HCT116 (cell line): Measurements from ENCODE around the gene HIGD2A. TPM values are rescaled to one million over a fixed set of nuclear protein-coding genes. Genes with fewer than 3 reads are reported as not detected.
A peak's percentile ranks its signal among the peaks of the same experiment; 100 is the strongest.

Source experiments
- ATAC-seq: fragments of 200-7000 bp; cut with Tn5 transposase; 2 replicates; pipeline ENCODE4 v1.9.1; 2020; ENCODE audit warnings: mild to moderate bottlenecking, moderate library complexity
- BruUV-seq: library from RNA; stranded (reverse); fragments of 400-500 nt; replicated peaks from 2 replicates; lab custom pipeline; 2021; lab: Mats Ljungman, UMichigan
- CTCF ChIA-PET: fragments of 300-600 bp; sonication (Branson Sonifier 250); formaldehyde crosslinking; loops from one replicate; lab custom pipeline; 2021; ENCODE audit warnings: antibody characterized with exemption; lab: Charles Lee
- POLR2A ChIA-PET: fragments of 300-600, 350-600 bp; sonication (Branson Sonifier 250); formaldehyde crosslinking; loops from one replicate; lab custom pipeline; 2021; ENCODE audit warnings: antibody characterized with exemption; lab: Charles Lee
- RAD21 ChIA-PET, 2 experiments: fragments of 300-600 bp; sonication (Branson Sonifier 250); formaldehyde crosslinking; loops; one replicate each; lab custom pipeline; 2023; ENCODE audit warnings: low total read pairs in 2 of 2; ENCODE audit not compliant: uncharacterized antibody in 2 of 2, unreplicated experiment in 2 of 2, low non-redundant PET in 1 of 2; lab: Charles Lee
- DNase-seq: peaks from one replicate; pipeline ENCODE4 v3.0.0-alpha.2; 2010; ENCODE audit warnings: low read depth, low spot score
- H2AFZ ChIP-seq: fragments of 200-600 bp; shearing (Covaris generic), sonication (generic); 2 replicates; pipeline ENCODE4 v1.6.1; 2017; ENCODE audit warnings: low read depth, mixed run types, mixed read lengths, antibody characterized with exemption, low read length; ENCODE audit not compliant: poor library complexity, severe bottlenecking
- H3K27ac ChIP-seq: 2 replicates; pipeline ENCODE4 v1.5.1; 2012; ENCODE audit warnings: low read depth, low read length
- H3K27me3 ChIP-seq: fragments of 200-600 bp; sonication (generic); 2 replicates; pipeline ENCODE4 v1.6.1; 2016; ENCODE audit warnings: mixed run types, low read length, mixed read lengths; ENCODE audit not compliant: insufficient read depth
- H3K36me3 ChIP-seq, 2 experiments: fragments of 200-500 bp in 1 of 2; fragments of 200-600 bp in 1 of 2; sonication (Bioruptor generic) in 1 of 2; sonication (generic) in 1 of 2; 2 replicates each; pipeline versions ENCODE4 v1.5.1 to v1.6.1; 2014 to 2016; ENCODE audit warnings: low read length in 2 of 2, inconsistent platforms in 1 of 2, mixed read lengths in 1 of 2, mixed run types in 1 of 2; ENCODE audit not compliant: insufficient read depth in 2 of 2, control insufficient read depth in 1 of 2
- H3K4me1 ChIP-seq, 2 experiments: fragments of 200-600 bp in 1 of 2; sonication (generic) in 1 of 2; 2 replicates each; pipeline versions ENCODE4 v1.5.1 to v1.6.1; 2012 to 2017; ENCODE audit warnings: low read length in 2 of 2, inconsistent platforms in 1 of 2, mild to moderate bottlenecking in 1 of 2, mixed read lengths in 1 of 2, mixed run types in 1 of 2, moderate library complexity in 1 of 2; ENCODE audit not compliant: insufficient read depth in 2 of 2, control insufficient read depth in 1 of 2
- H3K4me2 ChIP-seq: fragments of 200-600 bp; sonication (generic); 2 replicates; pipeline ENCODE4 v1.6.1; 2017; ENCODE audit warnings: mixed run types, low read length, mixed read lengths
- H3K4me3 ChIP-seq, 2 experiments: fragments of 200-600 bp in 1 of 2; sonication (generic) in 1 of 2; replicated peaks in 1 of 2; 2 replicates each; pipeline ENCODE4 v1.5.1; 2011 to 2016; ENCODE audit warnings: low read length in 2 of 2, control low read depth in 1 of 2, low read depth in 1 of 2, mild to moderate bottlenecking in 1 of 2, mixed read lengths in 1 of 2, mixed run types in 1 of 2
- H3K79me2 ChIP-seq: fragments of 200-600 bp; sonication (generic); 2 replicates; pipeline ENCODE4 v1.6.1; 2017; ENCODE audit warnings: mild to moderate bottlenecking, mixed run types, low read length, moderate library complexity, mixed read lengths; ENCODE audit not compliant: insufficient read depth
- H3K9ac ChIP-seq: fragments of 200-600 bp; sonication (generic); 2 replicates; pipeline ENCODE4 v1.6.1; 2016; ENCODE audit warnings: low read length, mixed read lengths
- H3K9me2 ChIP-seq: fragments of 200-600 bp; sonication (generic), shearing (Covaris generic); 2 replicates; pipeline ENCODE4 v1.6.1; 2017; ENCODE audit warnings: mixed run types, mild to moderate bottlenecking, moderate library complexity; ENCODE audit not compliant: insufficient read depth
- H3K9me3 ChIP-seq, 2 experiments: fragments of 200-500 bp in 1 of 2; fragments of 200-600 bp in 1 of 2; sonication (Bioruptor generic) in 1 of 2; sonication (generic) in 1 of 2; 2 replicates each; pipeline ENCODE4 v1.6.1; 2014 to 2017; ENCODE audit warnings: low read length in 2 of 2, mixed read lengths in 2 of 2, inconsistent platforms in 1 of 2, low read depth in 1 of 2, mild to moderate bottlenecking in 1 of 2, mixed run types in 1 of 2, moderate library complexity in 1 of 2; ENCODE audit not compliant: control insufficient read depth in 1 of 2, insufficient read depth in 1 of 2
- H4K20me1 ChIP-seq: fragments of 200-600 bp; sonication (generic), shearing (Covaris generic); 2 replicates; pipeline ENCODE4 v1.6.1; 2017; ENCODE audit warnings: mixed run types, mild to moderate bottlenecking, moderate library complexity; ENCODE audit not compliant: insufficient read depth
- ATF3 ChIP-seq: IDR thresholded peaks from 2 replicates; pipeline ENCODE4 v1.6.1; 2012
- EGR1 ChIP-seq: IDR thresholded peaks from 2 replicates; pipeline ENCODE4 v1.6.1; 2012; ENCODE audit warnings: low read depth
- ELF1 ChIP-seq: IDR thresholded peaks from 2 replicates; pipeline ENCODE4 v1.6.1; 2012; ENCODE audit warnings: low read depth, borderline replicate concordance
- EZH2 ChIP-seq: fragments of 200-600 bp; sonication (generic); IDR thresholded peaks from 2 replicates; pipeline ENCODE4 v1.6.1; 2017; ENCODE audit warnings: antibody characterized with exemption, mixed run types
- EZH2phosphoT487 ChIP-seq: fragments of 200-600 bp; IDR thresholded peaks from 2 replicates; pipeline ENCODE4 v1.6.1; 2018; ENCODE audit warnings: antibody characterized with exemption, borderline replicate concordance
- JUND ChIP-seq: IDR thresholded peaks from 2 replicates; pipeline ENCODE4 v1.6.1; 2012
- MAX ChIP-seq: IDR thresholded peaks from 2 replicates; pipeline ENCODE4 v1.6.1; 2012
- POLR2A ChIP-seq: IDR thresholded peaks from 2 replicates; pipeline ENCODE4 v1.7.0; 2011; ENCODE audit warnings: borderline replicate concordance; ENCODE audit not compliant: insufficient read depth, insufficient read length; ENCODE audit errors: extremely low read depth
- POLR2AphosphoS5 ChIP-seq: IDR thresholded peaks from 2 replicates; pipeline ENCODE4 v1.6.1; 2011; ENCODE audit warnings: mild to moderate bottlenecking, low read depth, low read length, moderate library complexity
- RAD21 ChIP-seq: IDR thresholded peaks from 2 replicates; pipeline ENCODE4 v1.6.1; 2012; ENCODE audit warnings: low read depth, mild to moderate bottlenecking
- SIN3A ChIP-seq: IDR thresholded peaks from 2 replicates; pipeline ENCODE4 v1.6.1; 2012; ENCODE audit warnings: low read depth
- SP1 ChIP-seq: IDR thresholded peaks from 2 replicates; pipeline ENCODE4 v1.6.1; 2012; ENCODE audit warnings: low read depth
- SRF ChIP-seq: IDR thresholded peaks from 2 replicates; pipeline ENCODE4 v1.6.1; 2012; ENCODE audit warnings: low read depth
- TCF7L2 ChIP-seq: IDR thresholded peaks from 2 replicates; pipeline ENCODE4 v1.7.0; 2011; ENCODE audit warnings: borderline replicate concordance, inconsistent platforms; ENCODE audit not compliant: insufficient read depth, insufficient read length; ENCODE audit errors: extremely low read depth
- YY1 ChIP-seq: IDR thresholded peaks from 2 replicates; pipeline ENCODE4 v1.6.1; 2011; ENCODE audit warnings: low read length, low read depth, moderate library complexity, mild to moderate bottlenecking; ENCODE audit not compliant: insufficient replicate concordance; ENCODE audit errors: extremely low read depth
- ZBTB33 ChIP-seq: IDR thresholded peaks from 2 replicates; pipeline ENCODE4 v1.6.1; 2011; ENCODE audit warnings: mild to moderate bottlenecking, low read length, moderate library complexity; ENCODE audit not compliant: insufficient replicate concordance; ENCODE audit errors: extremely low read depth
- ZFX ChIP-seq: fragments of 450-650 bp; IDR thresholded peaks from 2 replicates; pipeline ENCODE4 v1.6.1; 2017
- intact Hi-C: fragments of 100-400 bp; cut with micrococcal nuclease; formaldehyde crosslinking; loops from 2 replicates; pipeline ENCODE4 v1.10.0; 2022
- total RNA-seq: library from RNA; stranded (reverse); gene quantifications from one replicate; pipeline ENCODE4 v1.2.1, GENCODE V29; 2021; ENCODE audit not compliant: unreplicated experiment
- TF ChIP-seq, protein P1 (sequence below), 3 experiments: fragments of 200-600 bp in 1 of 3; sonication (generic) in 1 of 3; IDR thresholded peaks in 2 of 3; conservative IDR thresholded peaks in 1 of 3; 2 replicates each; pipeline ENCODE4 v1.5.1; 2012 to 2017; ENCODE audit warnings: low read depth in 2 of 3, low read length in 2 of 3, antibody characterized with exemption in 1 of 3, borderline replicate concordance in 1 of 3, control low read depth in 1 of 3, mild to moderate bottlenecking in 1 of 3, mixed read lengths in 1 of 3, mixed run types in 1 of 3, moderate library complexity in 1 of 3; ENCODE audit not compliant: insufficient read depth in 1 of 3

The HIGD2A gene
- total RNA-seq, 1 experiment from 2014 or later, result 130 TPM

- no peaks in the 10 kb centered on the region for H3K9me2 ChIP-seq
- peak overlapping the region; percentile 23 for H2AFZ ChIP-seq
- RAD21 ChIA-PET, result interaction anchor here in 1 of 2 experiments (0.6 kb wide), 1 partner anchor 21 kb away, joined by 3 read pairs; no protein-coding TSS in a partner anchor
- H3K27ac ChIP-seq, result no peak overlapping the region
- H3K9ac ChIP-seq, result no peak overlapping the region
- no peak overlapping the region for H3K4me3 ChIP-seq
- CTCF ChIA-PET, result interaction anchor here (1.2 kb wide), 1 partner anchor 694 kb away, joined by 3 read pairs; no protein-coding TSS in a partner anchor
- no peaks in the 10 kb centered on the region for H3K36me3 ChIP-seq
- BruUV-seq, result no TSS peak
- ATAC-seq (no peak), DNase-seq (no peak)
- H3K9me3 ChIP-seq, result peaks cover 0 to 3% of the 10 kb centered on the region in 2 experiments; a peak in 1 of 4 replicates
- H3K4me2 ChIP-seq, result peak overlapping the region; percentile 23; the same call in 1 of the 2 replicates
- no peaks in the 10 kb centered on the region for H3K27me3 ChIP-seq
- peaks cover 10 to 30% of the 10 kb centered on the region in 2 experiments for H3K4me1 ChIP-seq
- TF ChIP-seq ZFX (no peak), EZH2 (no peak), MAX (no peak), EZH2phosphoT487 (no peak), ELF1 (no peak), ATF3 (no peak), SP1 (no peak), JUND (no peak), ZBTB33 (no peak), EGR1 (no peak), YY1 (no peak), TCF7L2 (no peak), SIN3A (no peak), RAD21 (no peak), POLR2A (no peak), SRF (no peak), POLR2AphosphoS5 (no peak)
- TF ChIP-seq, protein P1, sequence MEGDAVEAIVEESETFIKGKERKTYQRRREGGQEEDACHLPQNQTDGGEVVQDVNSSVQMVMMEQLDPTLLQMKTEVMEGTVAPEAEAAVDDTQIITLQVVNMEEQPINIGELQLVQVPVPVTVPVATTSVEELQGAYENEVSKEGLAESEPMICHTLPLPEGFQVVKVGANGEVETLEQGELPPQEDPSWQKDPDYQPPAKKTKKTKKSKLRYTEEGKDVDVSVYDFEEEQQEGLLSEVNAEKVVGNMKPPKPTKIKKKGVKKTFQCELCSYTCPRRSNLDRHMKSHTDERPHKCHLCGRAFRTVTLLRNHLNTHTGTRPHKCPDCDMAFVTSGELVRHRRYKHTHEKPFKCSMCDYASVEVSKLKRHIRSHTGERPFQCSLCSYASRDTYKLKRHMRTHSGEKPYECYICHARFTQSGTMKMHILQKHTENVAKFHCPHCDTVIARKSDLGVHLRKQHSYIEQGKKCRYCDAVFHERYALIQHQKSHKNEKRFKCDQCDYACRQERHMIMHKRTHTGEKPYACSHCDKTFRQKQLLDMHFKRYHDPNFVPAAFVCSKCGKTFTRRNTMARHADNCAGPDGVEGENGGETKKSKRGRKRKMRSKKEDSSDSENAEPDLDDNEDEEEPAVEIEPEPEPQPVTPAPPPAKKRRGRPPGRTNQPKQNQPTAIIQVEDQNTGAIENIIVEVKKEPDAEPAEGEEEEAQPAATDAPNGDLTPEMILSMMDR (IDR thresholded peaks at IDR 0.05 in 2 of 3, conservative IDR thresholded peaks at IDR 0.05 in 1 of 3; ENCODE audit: borderline replicate concordance in 1 of 3, insufficient read depth in 1 of 3, low read depth in 2 of 3, low read length in 2 of 3), result no peak
- intact Hi-C loops, result loop anchor here (5.0 kb wide), 1 partner anchor 139 kb away; no protein-coding TSS in a partner anchor
- POLR2A ChIA-PET, result interaction anchor here (0.6 kb wide), 1 partner anchor 53 kb away, joined by 8 read pairs; no protein-coding TSS in a partner anchor
- H4K20me1 ChIP-seq, result no peaks in the 10 kb centered on the region
- H3K79me2 ChIP-seq, result peaks cover 17% of the 10 kb centered on the region
Measured at GRCh38 chr5:176418251-176418650, 29.7 kb downstream of the HIGD2A start.
